B cell (primary cell): ENCODE data around the gene NAA80. TPM values are rescaled to one million over a fixed set of nuclear protein-coding genes. Genes with fewer than 3 reads are reported as not detected.

Experiments used
- ATAC-seq: fragments of 200-7000 bp; cut with Tn5 transposase; one replicate; pipeline ENCODE4 v1.10.0; 2021; ENCODE audit warnings: low read depth, mild to moderate bottlenecking, moderate number of reproducible peaks, moderate library complexity
- CTCF ChIA-PET: fragments of 350-600 bp; sonication (Branson Sonifier 250); formaldehyde crosslinking; loops from one replicate; lab custom pipeline; 2021; ENCODE audit warnings: antibody characterized with exemption, inconsistent platforms; lab: Charles Lee
- POLR2A ChIA-PET: fragments of 350-600 bp; sonication (Branson Sonifier 250); formaldehyde crosslinking; loops from one replicate; lab custom pipeline; 2021; ENCODE audit warnings: antibody characterized with exemption; lab: Charles Lee
- DNase-seq: peaks from one replicate; pipeline ENCODE4 v3.0.0; 2013
- H2AFZ ChIP-seq: 2 replicates; pipeline ENCODE4 v1.6.1; 2012; ENCODE audit warnings: mild to moderate bottlenecking, low read depth, low read length; ENCODE audit not compliant: insufficient read depth, poor library complexity, severe bottlenecking
- H3K27ac ChIP-seq, 2 donors: 1 replicate in 1 of 2; 2 replicates in 1 of 2; pipeline ENCODE4 v1.5.1; 2012 to 2013; ENCODE audit warnings: low read length in 2 of 2, mild to moderate bottlenecking in 2 of 2, moderate library complexity in 1 of 2
- H3K27me3 ChIP-seq, 4 experiments: fragments of 200-600 bp in 1 of 4; sonication (generic) in 1 of 4; replicated peaks in 1 of 4; 1 replicate in 2 of 4; 2 replicates in 2 of 4; pipeline versions ENCODE4 v1.6.1 to v1.7.0; 2013 to 2016; ENCODE audit warnings: low read length in 3 of 4, mild to moderate bottlenecking in 2 of 4, mixed read lengths in 1 of 4, moderate library complexity in 1 of 4; ENCODE audit not compliant: insufficient read depth in 4 of 4, control insufficient read depth in 3 of 4; ENCODE audit errors: control extremely low read depth in 1 of 4
- H3K36me3 ChIP-seq, 2 experiments: replicated peaks in 1 of 2; 1 replicate in 1 of 2; 2 replicates in 1 of 2; pipeline versions ENCODE4 v1.6.1 to v1.7.1; 2013; ENCODE audit warnings: low read length in 1 of 2; ENCODE audit not compliant: insufficient read depth in 2 of 2, control insufficient read depth in 1 of 2; ENCODE audit errors: control extremely low read depth in 1 of 2, extremely low read depth in 1 of 2
- H3K4me1 ChIP-seq, 2 donors: fragments of 200-600 bp in 1 of 2; sonication (generic) in 1 of 2; 1 replicate in 1 of 2; 2 replicates in 1 of 2; pipeline versions ENCODE4 v1.5.1 to v1.6.1; 2013 to 2017; ENCODE audit warnings: low read length in 2 of 2; ENCODE audit not compliant: control insufficient read depth in 2 of 2, insufficient read depth in 2 of 2
- H3K4me2 ChIP-seq: replicated peaks from 2 replicates; pipeline ENCODE3; 2012; ENCODE audit warnings: mild to moderate bottlenecking, low read depth, low read length; ENCODE audit not compliant: poor library complexity, severe bottlenecking
- H3K4me3 ChIP-seq, 5 experiments: fragments of 200-600 bp in 1 of 5; sonication (generic) in 1 of 5; 1 replicate in 3 of 5; 2 replicates in 2 of 5; pipeline versions ENCODE4 v1.5.1 to v1.7.0; 2011 to 2016; ENCODE audit warnings: low read length in 4 of 5, mild to moderate bottlenecking in 4 of 5, low read depth in 2 of 5, control low read depth in 1 of 5, moderate library complexity in 1 of 5; ENCODE audit not compliant: insufficient read depth in 1 of 5; ENCODE audit errors: control extremely low read depth in 1 of 5, extremely low read depth in 1 of 5
- H3K79me2 ChIP-seq: fragments of 200-600 bp; sonication (generic); one replicate; pipeline ENCODE4 v1.6.0; 2016; ENCODE audit warnings: low read length; ENCODE audit not compliant: control insufficient read depth, insufficient read depth
- H3K9ac ChIP-seq: fragments of 200-600 bp; sonication (generic); 2 replicates; pipeline ENCODE4 v1.6.1; 2017; ENCODE audit warnings: mild to moderate bottlenecking, low read length, moderate library complexity
- H3K9me3 ChIP-seq, 3 donors: one replicate each; pipeline versions ENCODE4 v1.6.1 to v1.7.1; 2013; ENCODE audit warnings: low read length in 2 of 3; ENCODE audit not compliant: control insufficient read depth in 2 of 3, insufficient read depth in 1 of 3; ENCODE audit errors: control extremely low read depth in 1 of 3
- H4K20me1 ChIP-seq: 2 replicates; pipeline ENCODE4 v1.6.0; 2012; ENCODE audit warnings: mild to moderate bottlenecking, low read length; ENCODE audit not compliant: insufficient read depth, control insufficient read depth, poor library complexity, severe bottlenecking
- H3K27ac Mint-ChIP-seq: one replicate; pipeline ENCODE4 v1.8.0; 2021; ENCODE audit warnings: mixed read lengths
- H3K27me3 Mint-ChIP-seq: one replicate; pipeline ENCODE4 v1.8.0; 2021; ENCODE audit warnings: mixed read lengths
- H3K4me1 Mint-ChIP-seq: one replicate; pipeline ENCODE4 v1.8.0; 2021; ENCODE audit warnings: mixed read lengths
- H3K4me3 Mint-ChIP-seq: one replicate; pipeline ENCODE4 v1.8.0; 2021; ENCODE audit warnings: mixed read lengths
- H3K9me3 Mint-ChIP-seq: one replicate; pipeline ENCODE4 v1.8.0; 2022; ENCODE audit warnings: mixed read lengths; ENCODE audit not compliant: insufficient read depth
- EZH2 ChIP-seq: IDR thresholded peaks from 2 replicates; pipeline ENCODE4 v1.6.1; 2012; ENCODE audit warnings: borderline replicate concordance, low read depth, mild to moderate bottlenecking, moderate library complexity, low read length; ENCODE audit not compliant: insufficient read depth, poor library complexity, severe bottlenecking
- WGBS: methylation state at CpG from one replicate; pipeline ENCODE4 v1.1.5; 2013; ENCODE audit warnings: missing lambda C conversion rate; ENCODE audit not compliant: insufficient coverage; 5-methylcytosine and 5-hydroxymethylcytosine counted together
- intact Hi-C: fragments of 100-400 bp; cut with micrococcal nuclease; formaldehyde crosslinking; loops from one replicate; pipeline ENCODE4 v1.10.0; 2022
- polyA plus RNA-seq: library from polyadenylated mRNA; depleted of rRNA; stranded (reverse); fragments of >200 nt; gene quantifications from 2 replicates; pipeline ENCODE4 v1.2.3, GENCODE V29; 2012
- total RNA-seq, 2 donors: library from RNA; stranded (reverse); fragments of 120-200 nt in 1 of 2; gene quantifications; 1 replicate in 1 of 2; 2 replicates in 1 of 2; pipeline versions ENCODE4 v1.2.3 to v1.2.4, GENCODE V29; 2013 to 2022
- TF ChIP-seq, protein P1 (sequence below): fragments of 200-600 bp; IDR thresholded peaks from one replicate; pipeline ENCODE4 v1.8.0; 2022; ENCODE audit warnings: antibody characterized with exemption, mild to moderate bottlenecking

NAA80 gene
- total and polyA plus RNA-seq, 2 donors (not counting 1 experiment from before 2014, with no cell fraction given): 37.8 to 49.0 TPM

GRCh38 chr3:50304601-50305000, 5.4 kb upstream of the NAA80 start:
- H4K20me1 ChIP-seq: no peaks in the 10 kb centered on the region
- no peak overlapping the region for H3K9ac ChIP-seq
- no peaks in the 10 kb centered on the region for H3K27me3 ChIP-seq
- TF ChIP-seq, protein P1, sequence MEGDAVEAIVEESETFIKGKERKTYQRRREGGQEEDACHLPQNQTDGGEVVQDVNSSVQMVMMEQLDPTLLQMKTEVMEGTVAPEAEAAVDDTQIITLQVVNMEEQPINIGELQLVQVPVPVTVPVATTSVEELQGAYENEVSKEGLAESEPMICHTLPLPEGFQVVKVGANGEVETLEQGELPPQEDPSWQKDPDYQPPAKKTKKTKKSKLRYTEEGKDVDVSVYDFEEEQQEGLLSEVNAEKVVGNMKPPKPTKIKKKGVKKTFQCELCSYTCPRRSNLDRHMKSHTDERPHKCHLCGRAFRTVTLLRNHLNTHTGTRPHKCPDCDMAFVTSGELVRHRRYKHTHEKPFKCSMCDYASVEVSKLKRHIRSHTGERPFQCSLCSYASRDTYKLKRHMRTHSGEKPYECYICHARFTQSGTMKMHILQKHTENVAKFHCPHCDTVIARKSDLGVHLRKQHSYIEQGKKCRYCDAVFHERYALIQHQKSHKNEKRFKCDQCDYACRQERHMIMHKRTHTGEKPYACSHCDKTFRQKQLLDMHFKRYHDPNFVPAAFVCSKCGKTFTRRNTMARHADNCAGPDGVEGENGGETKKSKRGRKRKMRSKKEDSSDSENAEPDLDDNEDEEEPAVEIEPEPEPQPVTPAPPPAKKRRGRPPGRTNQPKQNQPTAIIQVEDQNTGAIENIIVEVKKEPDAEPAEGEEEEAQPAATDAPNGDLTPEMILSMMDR: no peak
- TF ChIP-seq EZH2: no peak
- no peak for ATAC-seq
- no peak overlapping the region for H3K4me2 ChIP-seq
- Mint-ChIP-seq H3K4me3 (no peak overlapping the region), H3K4me1 (peaks cover 19% of the 10 kb centered on the region), H3K9me3 (no peaks in the 10 kb centered on the region), H3K27ac (peak overlapping the region; percentile 20), H3K27me3 (no peaks in the 10 kb centered on the region)
- H3K79me2 ChIP-seq: peaks cover 5% of the 10 kb centered on the region
- H3K27ac ChIP-seq: no peak overlapping the region
- POLR2A ChIA-PET: interaction anchor here (0.6 kb wide), 1 partner anchor 31 kb away, joined by 3 read pairs; no protein-coding TSS in a partner anchor
- intact Hi-C loops: no loop called here
- CTCF ChIA-PET: no interaction called here
- H3K4me3 ChIP-seq: no peak overlapping the region
- H3K4me1 ChIP-seq: peaks cover 10 to 15% of the 10 kb centered on the region in 2 donors
- no peak for DNase-seq
- no peaks in the 10 kb centered on the region for H3K36me3 ChIP-seq
- no peak overlapping the region for H2AFZ ChIP-seq
- peaks cover 0 to 23% (median 0%) of the 10 kb centered on the region in 3 donors for H3K9me3 ChIP-seq

GRCh38 chr3:50303013-50303815, 4.0 kb upstream of the NAA80 start, which contains the start of gene HYAL1:
TSS of gene HYAL1 (minus strand) at chr3:50303574. CDS start at chr3:50302956, 618 bp downstream.
- Mint-ChIP-seq H3K27me3 (no peaks in the 10 kb centered on the region), H3K27ac (no peak within 1 kb of the TSS), H3K9me3 (no peaks in the 10 kb centered on the region), H3K4me3 (no peak within 1 kb of the TSS), H3K4me1 (peaks cover 30% of the 10 kb centered on the region)
- H3K4me1 ChIP-seq: peaks cover 14 to 24% of the 10 kb centered on the region in 2 donors
- H3K27ac ChIP-seq: no peak within 1 kb of the TSS
- H3K36me3 ChIP-seq: no peaks in the 10 kb centered on the region
- H3K27me3 ChIP-seq: no peaks in the 10 kb centered on the region
- peaks cover 0 to 9% (median 0%) of the 10 kb centered on the region in 3 donors for H3K9me3 ChIP-seq
- H3K79me2 ChIP-seq: peaks cover 9% of the 10 kb centered on the region
- no peak within 1 kb of the TSS for H3K4me2 ChIP-seq
- no peak within 1 kb of the TSS for H3K4me3 ChIP-seq
- no peak for ATAC-seq
- no peak within 1 kb of the TSS for H3K9ac ChIP-seq
- ChIA-PET CTCF (interaction anchor here (0.5 to 0.6 kb wide), 2 partner anchors 22 to 51 kb away, joined by 3 read pairs; no protein-coding TSS in a partner anchor), POLR2A (no interaction called here)
- TF ChIP-seq, protein P1: no peak
- no peak within 1 kb of the TSS for H2AFZ ChIP-seq
- intact Hi-C loops: no loop called here
- DNase-seq: no peak
- WGBS: 84% methylated on average over 14 of the region's 14 CpGs
- H4K20me1 ChIP-seq: no peaks in the 10 kb centered on the region
